ENCODE results near the gene CCNF.

The CCNF gene

DNA sequence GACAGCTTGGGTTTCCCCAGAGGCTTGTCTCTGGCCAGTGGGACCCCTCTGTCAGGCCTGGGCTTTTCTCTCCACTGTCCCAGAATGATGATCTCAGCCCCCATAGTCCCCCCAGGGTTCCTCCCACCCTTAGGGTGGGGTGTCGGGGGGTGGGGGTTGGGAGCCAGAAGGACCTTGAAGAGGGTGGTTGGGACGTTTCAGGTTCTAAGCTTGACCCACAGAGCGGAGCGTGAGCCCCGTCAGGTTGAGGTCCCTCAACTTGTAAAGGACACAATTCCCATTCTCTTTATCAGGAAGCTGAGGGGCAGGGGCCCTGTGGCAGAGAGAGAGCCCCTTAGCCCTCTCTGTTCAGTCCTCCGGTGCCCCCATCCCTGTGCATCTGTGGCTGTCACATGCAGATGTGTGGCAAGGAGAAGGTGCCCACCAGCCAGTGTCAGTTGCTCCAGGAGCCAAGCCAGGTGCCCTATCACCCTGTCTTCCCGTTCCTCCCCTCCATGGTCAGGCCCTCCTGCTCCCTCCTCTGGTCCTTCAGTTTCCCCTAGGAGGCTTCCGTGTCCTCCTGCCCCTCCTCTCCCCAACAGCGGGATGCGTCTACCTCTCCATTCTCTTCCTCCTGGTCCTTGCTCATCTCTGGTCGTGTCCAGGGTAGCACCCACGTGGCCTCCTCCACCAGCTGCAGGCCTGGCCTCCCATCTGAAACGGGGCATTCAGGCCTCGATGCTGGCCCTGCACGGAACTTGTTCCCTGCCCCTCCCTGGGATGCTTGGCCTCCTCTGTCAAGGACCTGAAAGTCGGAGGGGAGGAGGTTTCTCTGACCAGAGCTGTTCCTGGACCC lies 40.4 kb downstream of the CCNF start:
- TF ChIP-seq ZFX (IDR thresholded peaks at IDR 0.05): no peak
- TF ChIP-seq, protein P1, sequence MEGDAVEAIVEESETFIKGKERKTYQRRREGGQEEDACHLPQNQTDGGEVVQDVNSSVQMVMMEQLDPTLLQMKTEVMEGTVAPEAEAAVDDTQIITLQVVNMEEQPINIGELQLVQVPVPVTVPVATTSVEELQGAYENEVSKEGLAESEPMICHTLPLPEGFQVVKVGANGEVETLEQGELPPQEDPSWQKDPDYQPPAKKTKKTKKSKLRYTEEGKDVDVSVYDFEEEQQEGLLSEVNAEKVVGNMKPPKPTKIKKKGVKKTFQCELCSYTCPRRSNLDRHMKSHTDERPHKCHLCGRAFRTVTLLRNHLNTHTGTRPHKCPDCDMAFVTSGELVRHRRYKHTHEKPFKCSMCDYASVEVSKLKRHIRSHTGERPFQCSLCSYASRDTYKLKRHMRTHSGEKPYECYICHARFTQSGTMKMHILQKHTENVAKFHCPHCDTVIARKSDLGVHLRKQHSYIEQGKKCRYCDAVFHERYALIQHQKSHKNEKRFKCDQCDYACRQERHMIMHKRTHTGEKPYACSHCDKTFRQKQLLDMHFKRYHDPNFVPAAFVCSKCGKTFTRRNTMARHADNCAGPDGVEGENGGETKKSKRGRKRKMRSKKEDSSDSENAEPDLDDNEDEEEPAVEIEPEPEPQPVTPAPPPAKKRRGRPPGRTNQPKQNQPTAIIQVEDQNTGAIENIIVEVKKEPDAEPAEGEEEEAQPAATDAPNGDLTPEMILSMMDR (conservative IDR thresholded peaks at IDR 0.05): no peak
- peak overlapping the region; percentile 90 for H3K27ac ChIP-seq

DNA sequence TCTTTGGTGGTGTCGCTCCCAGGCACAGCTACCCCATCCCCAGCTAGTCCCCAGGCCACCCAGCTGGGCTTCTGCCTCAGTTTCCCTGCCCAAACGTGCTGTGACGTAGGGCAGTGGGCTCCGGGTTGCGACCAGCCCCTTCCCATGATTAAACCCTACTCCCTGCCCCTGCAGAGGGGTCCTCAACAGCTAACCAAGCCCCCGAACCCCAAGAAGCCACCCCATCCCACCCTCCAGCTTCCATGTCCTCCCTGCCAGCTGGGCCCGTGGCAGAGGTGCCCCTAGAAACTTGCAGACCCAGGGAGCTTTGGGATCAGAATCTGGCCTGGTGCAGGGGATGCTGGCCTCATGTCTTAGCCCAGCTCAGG lies 41.0 kb downstream of the CCNF start:
- H3K27ac ChIP-seq: peak overlapping the region; percentile 26
- TF ChIP-seq ZFX (IDR thresholded peaks at IDR 0.05): no peak
- TF ChIP-seq, protein P1 (conservative IDR thresholded peaks at IDR 0.05): no peak

- TF ChIP-seq, protein P1 (conservative IDR thresholded peaks at IDR 0.05): no peak
- no peak for TF ChIP-seq ZFX (IDR thresholded peaks at IDR 0.05)
- peak overlapping the region; percentile 26 for H3K27ac ChIP-seq
Observed at GRCh38 chr16:2470603-2471015, 41.4 kb downstream of the CCNF start.

GRCh38 chr16:2471016-2471652 lies 41.9 kb downstream of the CCNF start, which contains the start of gene NTN3:
Gene NTN3, plus strand, starts transcription at chr16:2471297. Its CDS starts 405 bp downstream, at chr16:2471702.
- 0 out of 2 replicates have a peak, but pooled peaks have one; percentile 14 for TF ChIP-seq ZFX (IDR thresholded peaks at IDR 0.05)
- TF ChIP-seq, protein P1 (conservative IDR thresholded peaks at IDR 0.05): no peak
- H3K27ac ChIP-seq: peak within 1 kb of the TSS; percentile 26

GRCh38 chr16:2471653-2472487 lies 42.6 kb downstream of the CCNF start:
- H3K27ac ChIP-seq: peak overlapping the region; percentile 26

DNA sequence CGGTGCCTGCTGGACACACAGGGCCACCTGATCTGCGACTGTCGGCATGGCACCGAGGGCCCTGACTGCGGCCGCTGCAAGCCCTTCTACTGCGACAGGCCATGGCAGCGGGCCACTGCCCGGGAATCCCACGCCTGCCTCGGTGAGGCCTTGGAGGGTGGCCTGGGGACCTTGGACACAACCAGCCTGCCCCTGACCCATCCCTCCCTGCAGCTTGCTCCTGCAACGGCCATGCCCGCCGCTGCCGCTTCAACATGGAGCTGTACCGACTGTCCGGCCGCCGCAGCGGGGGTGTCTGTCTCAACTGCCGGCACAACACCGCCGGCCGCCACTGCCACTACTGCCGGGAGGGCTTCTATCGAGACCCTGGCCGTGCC lies 43.2 kb downstream of the CCNF start:
- H3K27ac ChIP-seq: no peak overlapping the region
- TF ChIP-seq, protein P1 (conservative IDR thresholded peaks at IDR 0.05): no peak
- TF ChIP-seq ZFX (IDR thresholded peaks at IDR 0.05): no peak

More at GRCh38 chr16:2471653-2472487, 42.6 kb downstream of the CCNF start:
- TF ChIP-seq ZFX (IDR thresholded peaks at IDR 0.05): no peak

DNA sequence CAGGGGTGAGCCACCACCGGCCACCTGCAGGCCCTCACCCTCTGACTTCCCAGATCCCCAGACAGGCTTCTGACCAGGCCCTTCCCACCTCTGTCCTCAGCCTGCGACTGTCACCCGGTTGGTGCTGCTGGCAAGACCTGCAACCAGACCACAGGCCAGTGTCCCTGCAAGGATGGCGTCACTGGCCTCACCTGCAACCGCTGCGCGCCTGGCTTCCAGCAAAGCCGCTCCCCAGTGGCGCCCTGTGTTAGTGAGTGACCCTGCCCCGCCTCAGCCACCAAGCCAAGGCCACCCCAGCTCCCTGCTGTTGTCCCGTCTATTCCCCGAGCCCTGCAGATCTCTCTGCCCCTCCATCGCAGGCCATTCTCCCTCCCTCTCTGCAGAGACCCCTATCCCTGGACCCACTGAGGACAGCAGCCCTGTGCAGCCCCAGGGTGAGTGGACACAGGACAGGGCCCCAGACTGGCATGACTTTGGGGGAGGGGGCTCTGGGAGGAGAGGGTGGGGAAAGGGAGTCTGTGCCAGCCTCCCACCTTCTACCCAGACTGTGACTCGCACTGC lies 43.7 kb downstream of the CCNF start:
- peak overlapping the region; percentile 94 for H3K27ac ChIP-seq
- TF ChIP-seq, protein P1 (conservative IDR thresholded peaks at IDR 0.05): no peak
- no peak for TF ChIP-seq ZFX (IDR thresholded peaks at IDR 0.05)
